ENCODE measurements around the gene LYZL6.

GRCh38 chr17:35889818-35890773 lies 53.4 kb downstream of the LYZL6 start:
- no peak for TF ChIP-seq POLR2A (IDR thresholded peaks at IDR 0.05; ENCODE audit: low read depth, low read length)
- TF ChIP-seq POLR2AphosphoS5 (IDR thresholded peaks at IDR 0.05; ENCODE audit: low read depth, low read length) = no peak

Data from GM12892 (cell line).